Liver (tissue), 9 donors: ENCODE data around the gene GGT1. TPM values are rescaled to one million over a fixed set of nuclear protein-coding genes. Genes with fewer than 3 reads are reported as not detected.

ENCODE experiments used
- DNase-seq: peaks from one replicate; pipeline ENCODE4 v3.0.0-alpha.2; 2017; ENCODE audit warnings: low spot score
- H3K27ac ChIP-seq, 2 donors: one replicate each; pipeline ENCODE4 v1.7.0; 2013; ENCODE audit warnings: inconsistent platforms in 2 of 2, low read length in 2 of 2, control low read depth in 1 of 2, low read depth in 1 of 2, mild to moderate bottlenecking in 1 of 2
- H3K27me3 ChIP-seq, 4 donors: one replicate each; pipeline versions ENCODE4 v1.6.1 to v1.7.0; 2013; ENCODE audit warnings: low read length in 3 of 4, inconsistent platforms in 1 of 4, mild to moderate bottlenecking in 1 of 4, moderate library complexity in 1 of 4; ENCODE audit not compliant: control insufficient read depth in 4 of 4, insufficient read depth in 4 of 4
- H3K36me3 ChIP-seq, 4 donors: one replicate each; pipeline versions ENCODE4 v1.6.1 to v1.7.0; 2013; ENCODE audit warnings: low read length in 3 of 4, mild to moderate bottlenecking in 3 of 4, low read depth in 1 of 4, moderate library complexity in 1 of 4; ENCODE audit not compliant: control insufficient read depth in 4 of 4, insufficient read depth in 3 of 4
- H3K4me1 ChIP-seq, 4 donors: one replicate each; pipeline versions ENCODE4 v1.6.1 to v1.7.0; 2013; ENCODE audit warnings: low read length in 3 of 4, mild to moderate bottlenecking in 3 of 4, moderate library complexity in 1 of 4; ENCODE audit not compliant: control insufficient read depth in 4 of 4, insufficient read depth in 4 of 4
- H3K4me3 ChIP-seq, 3 donors: one replicate each; pipeline versions ENCODE4 v1.6.1 to v1.7.0; 2013; ENCODE audit warnings: low read length in 3 of 3, control low read depth in 1 of 3, low read depth in 1 of 3, mild to moderate bottlenecking in 1 of 3
- H3K9ac ChIP-seq, 2 donors: one replicate each; pipeline ENCODE4 v1.7.0; 2013; ENCODE audit warnings: low read length in 2 of 2, mild to moderate bottlenecking in 2 of 2, moderate library complexity in 2 of 2, control low read depth in 1 of 2, low read depth in 1 of 2
- H3K9me3 ChIP-seq, 4 donors: one replicate each; pipeline versions ENCODE4 v1.6.1 to v1.7.0; 2013; ENCODE audit warnings: low read length in 3 of 4; ENCODE audit not compliant: control insufficient read depth in 4 of 4
- ATF3 ChIP-seq: IDR thresholded peaks from 2 replicates; pipeline ENCODE4 v1.6.1; 2016; ENCODE audit warnings: antibody characterized with exemption
- CTCF ChIP-seq: fragments of 150-350 bp; IDR thresholded peaks from 2 replicates; pipeline ENCODE4 v1.5.1; 2017; ENCODE audit warnings: improper control_type of control experiment, low read depth, low read length; ENCODE audit not compliant: missing input control
- EGR1 ChIP-seq, 2 donors: IDR thresholded peaks; 2 replicates each; pipeline ENCODE4 v1.6.1; 2016 to 2018; ENCODE audit warnings: antibody characterized with exemption in 2 of 2, low read depth in 2 of 2
- FOXA1 ChIP-seq: IDR thresholded peaks from 2 replicates; pipeline ENCODE4 v1.6.1; 2016; ENCODE audit warnings: antibody characterized with exemption
- FOXA2 ChIP-seq: IDR thresholded peaks from 2 replicates; pipeline ENCODE4 v1.6.1; 2016; ENCODE audit warnings: antibody characterized with exemption
- GABPA ChIP-seq, 2 donors: IDR thresholded peaks in 1 of 2; conservative IDR thresholded peaks in 1 of 2; 2 replicates each; pipeline ENCODE4 v1.6.1; 2016; ENCODE audit warnings: antibody characterized with exemption in 2 of 2, mild to moderate bottlenecking in 1 of 2, moderate library complexity in 1 of 2
- HNF4A ChIP-seq, 2 donors: conservative IDR thresholded peaks; 2 replicates each; pipeline ENCODE4 v1.6.1; 2016; ENCODE audit warnings: antibody characterized with exemption in 2 of 2, mild to moderate bottlenecking in 2 of 2
- HNF4G ChIP-seq: IDR thresholded peaks from 2 replicates; pipeline ENCODE4 v1.6.1; 2016; ENCODE audit warnings: antibody characterized with exemption
- JUND ChIP-seq, 2 donors: IDR thresholded peaks; 2 replicates each; pipeline ENCODE4 v1.6.1; 2016; ENCODE audit warnings: antibody characterized with exemption in 2 of 2
- MAX ChIP-seq: IDR thresholded peaks from 2 replicates; pipeline ENCODE4 v1.6.1; 2016; ENCODE audit warnings: antibody characterized with exemption
- NR2F2 ChIP-seq: IDR thresholded peaks from 2 replicates; pipeline ENCODE4 v1.6.1; 2016; ENCODE audit warnings: antibody characterized with exemption
- RAD21 ChIP-seq, 2 donors: IDR thresholded peaks; 2 replicates each; pipeline ENCODE4 v1.6.1; 2016; ENCODE audit warnings: antibody characterized with exemption in 2 of 2, mild to moderate bottlenecking in 2 of 2
- REST ChIP-seq: IDR thresholded peaks from 2 replicates; pipeline ENCODE4 v1.6.1; 2016; ENCODE audit warnings: antibody characterized with exemption, mild to moderate bottlenecking
- RXRA ChIP-seq, 2 donors: IDR thresholded peaks; 2 replicates each; pipeline ENCODE4 v1.6.1; 2017 to 2018; ENCODE audit warnings: antibody characterized with exemption in 2 of 2, mild to moderate bottlenecking in 1 of 2
- SP1 ChIP-seq: IDR thresholded peaks from 2 replicates; pipeline ENCODE4 v1.6.1; 2018; ENCODE audit warnings: antibody characterized with exemption, mild to moderate bottlenecking
- TAF1 ChIP-seq: conservative IDR thresholded peaks from 2 replicates; pipeline ENCODE4 v1.6.1; 2016; ENCODE audit warnings: antibody characterized with exemption, mild to moderate bottlenecking
- YY1 ChIP-seq: IDR thresholded peaks from 2 replicates; pipeline ENCODE4 v1.6.1; 2016; ENCODE audit warnings: antibody characterized with exemption, mild to moderate bottlenecking
- ZBTB33 ChIP-seq: IDR thresholded peaks from 2 replicates; pipeline ENCODE4 v1.6.1; 2016; ENCODE audit warnings: antibody characterized with exemption
- WGBS: extraction: QIAGEN DNeasy Blood & Tissue Kit; methylation state at CpG from one replicate; pipeline ENCODE4 v1.1.7; 2013; 5-methylcytosine and 5-hydroxymethylcytosine counted together
- polyA plus RNA-seq, 2 donors: library from polyadenylated mRNA; stranded (reverse) in 1 of 2; unstranded in 1 of 2; fragments of 200-250 nt in 1 of 2; fragments of >200 nt in 1 of 2; fragmentation: Nextera tagmentation in 1 of 2; extraction: Ambion mirVana in 1 of 2; gene quantifications; one replicate each; pipeline versions ENCODE4 v1.2.1 to v1.2.3, GENCODE V29; 2013 to 2015
- total RNA-seq, 2 donors: library from RNA; depleted of rRNA; stranded (reverse); fragments of >200 nt; gene quantifications; one replicate each; pipeline ENCODE4 v1.2.3, GENCODE V29; 2014
- donor health status: healthy.
- donor health status: healthy.
- donor health status: healthy.
- donor health status: healthy.
- donor health status: healthy.

Gene GGT1
- total and polyA plus RNA-seq, 4 donors: 90.5 to 147 (median 112) TPM

GRCh38 chr22:24588381-24588756 is 14.6 kb upstream of the GGT1 start:
- 89% methylated on average over 13 of the region's 13 CpGs for WGBS
- DNase-seq: no peak
- no peak overlapping the region for H3K4me3 ChIP-seq
- H3K9me3 ChIP-seq: no peaks in the 10 kb centered on the region
- no peak overlapping the region for H3K27ac ChIP-seq
- H3K36me3 ChIP-seq: peaks cover 0 to 30% (median 6%) of the 10 kb centered on the region in 4 donors
- H3K4me1 ChIP-seq: peaks cover 5 to 24% (median 12%) of the 10 kb centered on the region in 4 donors
- no peak for TF ChIP-seq FOXA1
- no peak for TF ChIP-seq CTCF
- no peak for TF ChIP-seq REST
- TF ChIP-seq FOXA2: no peak
- TF ChIP-seq SP1: no peak
- TF ChIP-seq NR2F2: no peak
- H3K27me3 ChIP-seq: no peaks in the 10 kb centered on the region
- no peak overlapping the region for H3K9ac ChIP-seq

GRCh38 chr22:24588757-24589481 is 14.1 kb upstream of the GGT1 start:
- no peaks in the 10 kb centered on the region for H3K9me3 ChIP-seq
- H3K9ac ChIP-seq: no peak overlapping the region
- no peak overlapping the region for H3K4me3 ChIP-seq
- peaks cover 7 to 22% (median 14%) of the 10 kb centered on the region in 4 donors for H3K4me1 ChIP-seq
- WGBS: 97% methylated on average over 21 of the region's 21 CpGs
- no peaks in the 10 kb centered on the region for H3K27me3 ChIP-seq
- H3K36me3 ChIP-seq: peaks cover 0 to 30% (median 6%) of the 10 kb centered on the region in 4 donors
- no peak for DNase-seq
- H3K27ac ChIP-seq: no peak overlapping the region
- TF ChIP-seq NR2F2 (no peak), SP1 (no peak), YY1 (no peak), FOXA2 (no peak), FOXA1 (no peak), RXRA (IDR thresholded peaks at IDR 0.05) (no peak), RAD21 (IDR thresholded peaks at IDR 0.05) (no peak), TAF1 (no peak), MAX (no peak), HNF4G (no peak), ZBTB33 (no peak), GABPA (IDR thresholded peaks at IDR 0.05 in 1 of 2, conservative IDR thresholded peaks at IDR 0.05 in 1 of 2) (no peak), HNF4A (conservative IDR thresholded peaks at IDR 0.05) (no peak), REST (no peak), EGR1 (IDR thresholded peaks at IDR 0.05; ENCODE audit: low read depth in 2 of 2) (no peak), JUND (IDR thresholded peaks at IDR 0.05) (no peak), ATF3 (no peak)
